SK-N-MC (cell line): Measurements from ENCODE around the gene SMYD2.

Experiments
- EZH2 ChIP-seq: fragments of 200-600 bp; sonication (generic); IDR thresholded peaks from one replicate; pipeline ENCODE4 v1.6.1; 2017; ENCODE audit warnings: antibody characterized with exemption
- FOXP2 ChIP-seq: optimal IDR thresholded peaks from 2 replicates; pipeline ENCODE3; 2011; ENCODE audit warnings: mild to moderate bottlenecking, moderate library complexity; ENCODE audit not compliant: insufficient read depth; ENCODE audit errors: extremely low read length, control extremely low read depth
- POLR2AphosphoS5 ChIP-seq: IDR thresholded peaks from 2 replicates; pipeline ENCODE4 v1.6.1; 2012; ENCODE audit warnings: mild to moderate bottlenecking, low read depth, low read length, borderline replicate concordance

DNA sequence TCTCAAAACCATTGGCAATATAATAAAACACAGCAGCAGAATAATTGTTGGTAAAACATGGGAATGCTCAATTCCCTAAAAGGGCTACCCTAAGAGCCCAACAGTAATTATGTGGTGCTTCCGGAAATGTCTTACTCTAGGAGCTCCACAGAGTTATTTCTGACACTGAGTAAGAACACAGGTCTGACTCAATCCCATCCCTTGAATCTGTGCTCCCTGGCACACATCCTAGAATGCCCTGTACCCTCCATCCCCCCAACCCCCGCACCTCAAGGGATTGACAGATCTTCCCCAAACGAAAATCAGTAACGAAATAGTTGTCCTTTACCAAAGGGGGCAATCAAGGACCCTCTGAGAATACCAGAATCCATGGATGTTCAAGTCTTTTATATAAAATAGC lies 71.9 kb downstream of the SMYD2 start:
- TF ChIP-seq POLR2AphosphoS5 (no peak), EZH2 (no peak), FOXP2 (no peak)
